PC-9 (cell line): ENCODE measurements around the gene SEMA3C. TPM values are rescaled to one million over a fixed set of nuclear protein-coding genes. Genes with fewer than 3 reads are reported as not detected.

Experiments
- BruUV-seq: library from RNA; stranded (reverse); fragments of 400-500 nt; replicated peaks from 2 replicates; lab custom pipeline; 2021; lab: Mats Ljungman, UMichigan
- CTCF ChIA-PET: fragments of 300-600 bp; sonication (Branson Sonifier 250); formaldehyde crosslinking; loops from one replicate; lab custom pipeline; 2022; ENCODE audit warnings: antibody characterized with exemption; lab: Charles Lee
- POLR2A ChIA-PET: fragments of 300-600 bp; sonication (Branson Sonifier 250); formaldehyde crosslinking; loops from one replicate; lab custom pipeline; 2022; ENCODE audit warnings: antibody characterized with exemption; ENCODE audit not compliant: unreplicated experiment; lab: Charles Lee
- DNase-seq, 2 experiments: peaks; one replicate each; pipeline versions ENCODE4 v3.0.0 to v3.0.0-alpha.2; 2015 to 2022; ENCODE audit warnings: mixed read lengths in 1 of 2
- H2AFZ ChIP-seq: fragments of 200-600 bp; sonication (generic); 2 replicates; pipeline ENCODE4 v1.8.1; 2017; ENCODE audit warnings: antibody characterized with exemption
- H3F3A ChIP-seq: fragments of 200-600 bp; sonication (generic); 2 replicates; pipeline ENCODE4 v1.8.1; 2017; ENCODE audit warnings: antibody characterized with exemption, mild to moderate bottlenecking, low read depth; ENCODE audit not compliant: insufficient read depth
- H3K27ac ChIP-seq: fragments of 200-600 bp; sonication (generic); 2 replicates; pipeline ENCODE4 v1.6.1; 2016; ENCODE audit warnings: mixed run types
- H3K27me3 ChIP-seq: fragments of 200-600 bp; sonication (generic); 2 replicates; pipeline ENCODE4 v1.6.1; 2016; ENCODE audit warnings: low read depth, mixed run types; ENCODE audit not compliant: insufficient read depth
- H3K36me3 ChIP-seq: fragments of 200-600 bp; sonication (generic); 2 replicates; pipeline ENCODE4 v1.6.1; 2016; ENCODE audit warnings: low read depth, mixed run types
- H3K4me1 ChIP-seq: fragments of 200-600 bp; sonication (generic); replicated peaks from 2 replicates; pipeline ENCODE4 v1.6.1; 2016; ENCODE audit warnings: mixed run types; ENCODE audit not compliant: insufficient read depth
- H3K4me2 ChIP-seq: fragments of 200-600 bp; sonication (generic); 2 replicates; pipeline ENCODE4 v1.6.1; 2017; ENCODE audit warnings: mixed run types
- H3K4me3 ChIP-seq: fragments of 200-600 bp; sonication (generic); 2 replicates; pipeline ENCODE4 v1.6.1; 2016; ENCODE audit warnings: mixed run types
- H3K79me2 ChIP-seq: fragments of 200-600 bp; sonication (generic); 2 replicates; pipeline ENCODE4 v1.6.1; 2017; ENCODE audit warnings: low read depth, mixed run types
- H3K9me2 ChIP-seq: fragments of 200-600 bp; sonication (generic); 2 replicates; pipeline ENCODE4 v1.8.1; 2017; ENCODE audit warnings: mild to moderate bottlenecking; ENCODE audit not compliant: insufficient read depth
- H3K9me3 ChIP-seq: fragments of 200-600 bp; sonication (generic); 2 replicates; pipeline ENCODE4 v1.8.1; 2016; ENCODE audit warnings: low read depth; ENCODE audit not compliant: insufficient read depth
- H4K20me1 ChIP-seq: fragments of 200-600 bp; sonication (generic); 2 replicates; pipeline ENCODE4 v1.8.1; 2017; ENCODE audit not compliant: insufficient read depth
- CTCF ChIP-seq: fragments of 200-600 bp; sonication (generic); conservative IDR thresholded peaks from 2 replicates; pipeline ENCODE4 v1.6.1; 2017; ENCODE audit warnings: mixed run types, antibody characterized with exemption, mild to moderate bottlenecking, moderate library complexity
- EZH2 ChIP-seq: fragments of 200-600 bp; sonication (generic); IDR thresholded peaks from 2 replicates; pipeline ENCODE4 v1.8.0; 2017; ENCODE audit warnings: antibody characterized with exemption, low read depth
- intact Hi-C: fragments of 100-400 bp; cut with micrococcal nuclease; formaldehyde crosslinking; loops from one replicate; pipeline ENCODE4 v1.10.0; 2022; ENCODE audit not compliant: unreplicated experiment
- total RNA-seq: library from RNA; stranded (reverse); gene quantifications from 2 replicates; pipeline ENCODE4 v1.2.3, GENCODE V29; 2021

The SEMA3C gene
- total RNA-seq, 1 experiment from 2014 or later: 19.9 TPM

DNA sequence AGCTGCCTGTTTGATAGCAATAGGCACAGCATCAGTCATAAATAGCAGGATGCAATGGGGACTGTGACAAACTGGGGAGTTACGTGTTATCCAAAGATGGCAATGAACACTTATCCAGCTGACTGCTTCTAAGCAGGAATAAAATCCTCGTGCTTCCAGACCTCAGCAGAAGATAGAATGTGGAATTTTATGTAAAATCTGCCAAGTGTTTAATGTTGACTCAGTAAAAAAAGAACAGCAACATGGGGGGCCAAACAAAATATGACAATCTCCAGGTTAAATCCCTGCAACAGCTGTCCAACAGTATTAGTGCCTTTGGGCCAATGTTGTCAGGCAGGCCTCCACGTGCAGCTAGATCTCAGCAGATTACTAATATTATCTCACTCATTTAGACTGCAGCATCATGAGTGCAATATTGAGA, 127.3 kb downstream of the SEMA3C start:
- TF ChIP-seq EZH2 (no peak), CTCF (no peak)
- H3K27me3 ChIP-seq: no peaks in the 10 kb centered on the region
- no peaks in the 10 kb centered on the region for H3F3A ChIP-seq
- H4K20me1 ChIP-seq: no peaks in the 10 kb centered on the region
- no peaks in the 10 kb centered on the region for H3K4me1 ChIP-seq
- no peak overlapping the region for H2AFZ ChIP-seq
- no peaks in the 10 kb centered on the region for H3K9me3 ChIP-seq
- no peak overlapping the region for H3K4me2 ChIP-seq
- no peaks in the 10 kb centered on the region for H3K79me2 ChIP-seq
- no peak overlapping the region for H3K4me3 ChIP-seq
- no peaks in the 10 kb centered on the region for H3K36me3 ChIP-seq
- H3K9me2 ChIP-seq: no peaks in the 10 kb centered on the region
- intact Hi-C loops: no loop called here
- CTCF ChIA-PET: no interaction called here
- DNase-seq: no peak
- POLR2A ChIA-PET: no interaction called here
- no peak overlapping the region for H3K27ac ChIP-seq
- BruUV-seq: no TSS peak

DNA sequence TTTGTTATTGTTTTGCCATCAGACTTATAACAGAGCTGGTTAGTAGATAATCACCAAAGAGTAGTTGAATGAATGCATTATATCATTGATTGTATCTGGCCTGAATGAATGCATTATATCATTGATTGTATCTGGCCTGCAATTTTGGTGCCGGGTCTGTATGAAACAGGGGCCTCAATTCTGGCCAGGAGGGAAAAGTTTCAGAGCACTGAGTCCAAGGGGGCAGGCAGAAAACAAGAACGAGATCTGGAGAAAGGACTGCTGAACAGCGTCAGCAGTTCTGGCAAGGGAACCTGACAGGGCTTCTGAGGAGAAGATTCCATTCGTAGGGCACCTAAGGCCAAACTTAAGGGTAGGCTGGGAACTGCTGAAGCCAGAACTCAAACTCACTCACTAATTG, 128.0 kb downstream of the SEMA3C start:
- Histone ChIP-seq H3K79me2 (no peaks in the 10 kb centered on the region), H2AFZ (no peak overlapping the region), H3K4me1 (no peaks in the 10 kb centered on the region), H4K20me1 (no peaks in the 10 kb centered on the region), H3K27ac (no peak overlapping the region), H3K36me3 (no peaks in the 10 kb centered on the region), H3F3A (no peaks in the 10 kb centered on the region), H3K27me3 (no peaks in the 10 kb centered on the region), H3K4me3 (no peak overlapping the region), H3K4me2 (no peak overlapping the region), H3K9me3 (no peaks in the 10 kb centered on the region), H3K9me2 (no peaks in the 10 kb centered on the region)
- intact Hi-C loops: no loop called here
- no TSS peak for BruUV-seq
- no peak for TF ChIP-seq CTCF
- DNase-seq: no peak
- CTCF ChIA-PET: no interaction called here
- POLR2A ChIA-PET: no interaction called here

- no peak for TF ChIP-seq CTCF
- TF ChIP-seq EZH2: no peak
- no TSS peak for BruUV-seq
- H4K20me1 ChIP-seq: no peaks in the 10 kb centered on the region
- H3K9me2 ChIP-seq: no peaks in the 10 kb centered on the region
- no peak for DNase-seq
- ChIA-PET CTCF (no interaction called here), POLR2A (no interaction called here)
- H3F3A ChIP-seq: no peaks in the 10 kb centered on the region
- H3K4me3 ChIP-seq: no peak overlapping the region
- H3K9me3 ChIP-seq: no peaks in the 10 kb centered on the region
- no peak overlapping the region for H3K27ac ChIP-seq
- no peak overlapping the region for H3K4me2 ChIP-seq
- H3K27me3 ChIP-seq: no peaks in the 10 kb centered on the region
- H2AFZ ChIP-seq: no peak overlapping the region
- no peaks in the 10 kb centered on the region for H3K79me2 ChIP-seq
- intact Hi-C loops: loop anchor here (1.0 kb wide), 1 partner anchor 26 kb away; no protein-coding TSS in a partner anchor
- H3K36me3 ChIP-seq: no peaks in the 10 kb centered on the region
- no peaks in the 10 kb centered on the region for H3K4me1 ChIP-seq
Observed at GRCh38 chr7:80787721-80788120, 131.1 kb downstream of the SEMA3C start.
